GM18858 (cell line): ENCODE data around the gene SLC22A7.

ENCODE experiments used
- ATAC-seq: cut with Tn5 transposase; IDR thresholded peaks from one replicate; pipeline ENCODE4 v1.9.1; 2021; ENCODE audit not compliant: unreplicated experiment

The SLC22A7 gene

DNA sequence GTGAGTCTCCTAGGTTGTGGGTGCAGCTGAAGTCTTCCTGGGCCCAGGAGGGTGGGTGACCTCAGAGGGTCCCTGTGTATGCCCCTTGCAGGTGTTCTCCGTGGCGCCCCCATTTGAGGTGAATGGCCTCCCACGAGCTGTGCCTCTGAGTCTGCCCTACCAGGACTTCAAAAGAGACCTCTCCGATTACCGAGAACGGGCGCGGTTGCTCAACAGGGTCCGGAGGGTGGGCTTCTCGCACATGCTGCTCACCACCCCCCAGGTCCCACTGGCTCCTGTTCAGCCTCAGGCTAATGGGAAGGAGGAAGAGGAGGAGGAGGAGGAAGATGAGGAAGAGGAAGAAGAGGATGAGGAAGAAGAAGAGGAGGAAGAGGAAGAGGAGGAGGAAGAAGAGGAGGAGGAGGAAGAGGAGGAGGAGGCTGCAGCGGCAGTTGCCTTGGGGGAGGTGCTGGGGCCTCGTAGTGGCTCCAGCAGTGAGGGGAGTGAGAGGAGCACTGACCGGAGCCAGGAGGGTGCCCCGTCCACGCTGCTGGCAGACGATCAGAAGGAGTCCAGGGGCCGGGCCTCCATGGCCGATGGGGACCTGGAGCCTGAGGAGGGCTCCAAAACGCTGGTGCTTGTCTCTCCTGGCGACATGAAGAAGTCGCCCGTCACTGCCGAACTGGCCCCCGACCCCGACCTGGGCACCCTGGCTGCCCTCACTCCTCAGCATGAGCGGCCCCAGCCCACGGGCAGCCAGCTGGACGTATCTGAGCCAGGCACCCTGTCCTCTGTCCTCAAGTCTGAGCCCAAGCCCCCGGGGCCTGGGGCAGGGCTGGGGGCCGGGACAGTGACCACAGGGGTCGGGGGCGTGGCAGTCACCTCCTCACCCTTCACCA lies 15.2 kb upstream of the SLC22A7 start:
- no peak for ATAC-seq

DNA sequence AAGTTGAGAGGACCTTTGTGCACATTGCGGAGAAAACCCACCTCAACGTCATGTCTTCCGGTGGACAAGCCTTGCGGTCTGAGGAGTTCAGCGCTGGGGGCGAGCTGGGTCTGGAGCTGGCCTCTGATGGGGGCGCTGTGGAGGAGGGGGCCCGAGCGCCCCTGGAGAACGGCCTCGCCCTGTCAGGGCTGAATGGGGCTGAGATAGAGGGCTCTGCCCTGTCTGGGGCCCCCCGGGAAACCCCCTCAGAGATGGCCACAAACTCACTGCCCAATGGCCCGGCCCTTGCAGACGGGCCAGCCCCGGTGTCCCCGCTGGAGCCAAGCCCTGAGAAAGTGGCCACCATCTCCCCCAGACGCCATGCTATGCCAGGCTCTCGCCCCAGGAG lies 14.6 kb upstream of the SLC22A7 start:
- ATAC-seq: no peak

DNA sequence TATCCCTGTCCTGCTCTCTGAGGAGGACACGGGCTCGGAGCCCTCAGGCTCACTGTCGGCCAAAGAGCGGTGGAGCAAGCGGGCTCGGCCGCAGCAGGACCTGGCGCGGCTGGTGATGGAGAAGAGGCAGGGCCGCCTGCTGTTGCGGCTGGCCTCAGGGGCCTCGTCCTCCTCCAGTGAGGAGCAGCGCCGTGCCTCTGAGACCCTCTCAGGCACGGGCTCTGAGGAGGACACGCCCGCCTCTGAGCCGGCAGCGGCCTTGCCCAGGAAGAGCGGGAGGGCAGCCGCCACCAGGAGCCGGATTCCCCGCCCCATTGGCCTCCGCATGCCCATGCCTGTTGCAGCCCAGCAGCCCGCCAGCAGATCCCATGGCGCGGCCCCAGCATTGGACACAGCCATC lies 14.2 kb upstream of the SLC22A7 start:
- ATAC-seq: no peak

DNA sequence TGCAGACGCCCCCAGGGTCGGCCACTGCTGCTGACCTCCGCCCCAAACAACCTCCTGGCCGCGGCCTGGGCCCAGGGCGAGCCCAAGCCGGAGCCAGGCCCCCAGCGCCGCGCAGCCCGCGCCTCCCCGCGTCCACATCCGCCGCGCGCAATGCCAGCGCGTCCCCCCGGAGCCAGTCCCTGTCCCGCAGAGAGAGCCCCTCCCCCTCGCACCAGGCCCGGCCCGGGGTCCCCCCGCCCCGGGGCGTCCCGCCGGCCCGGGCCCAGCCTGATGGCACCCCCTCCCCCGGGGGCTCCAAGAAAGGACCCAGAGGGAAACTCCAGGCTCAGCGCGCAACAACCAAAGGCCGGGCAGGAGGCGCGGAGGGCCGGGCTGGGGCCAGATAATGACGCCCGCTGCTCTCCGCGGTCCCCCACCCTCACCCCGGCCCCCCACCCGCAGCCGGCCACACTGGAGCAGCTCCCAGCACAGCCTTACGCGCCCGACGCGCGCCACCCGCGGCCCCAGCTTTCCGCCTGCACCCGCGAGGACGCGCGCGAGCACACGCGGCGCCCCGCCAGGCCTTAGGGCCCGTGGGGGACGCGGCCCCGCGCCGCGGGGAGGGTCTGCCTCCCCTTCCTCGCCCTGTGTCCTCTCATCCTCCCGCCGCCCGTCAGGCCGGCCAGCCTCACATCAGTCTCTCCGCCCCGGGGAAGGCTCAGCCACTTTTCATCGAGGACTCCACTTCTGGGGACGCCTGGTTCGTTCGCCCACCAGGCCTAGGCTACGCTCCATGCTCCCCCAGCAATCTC lies 12.9 kb upstream of the SLC22A7 start:
- no peak for ATAC-seq

DNA sequence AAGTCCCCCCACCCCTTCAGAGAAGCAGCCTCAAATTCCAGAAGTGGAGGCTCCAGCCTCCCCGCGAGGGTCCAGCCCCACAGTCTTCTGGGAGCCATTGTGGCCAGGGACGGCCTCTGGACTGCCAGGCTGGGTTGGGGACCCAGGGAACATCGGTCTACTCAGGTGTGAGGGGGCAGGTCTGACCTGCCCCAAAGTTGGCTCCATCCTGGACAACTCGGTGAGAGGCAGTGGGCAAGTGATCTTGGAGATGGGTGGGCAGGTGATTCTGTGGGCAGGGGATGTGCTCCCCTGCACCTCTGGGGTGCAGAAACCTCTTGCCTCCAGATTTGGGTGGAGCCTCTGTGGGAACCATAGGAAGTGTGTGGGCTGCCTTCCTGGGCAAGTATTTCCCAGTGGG lies 12.2 kb upstream of the SLC22A7 start:
- ATAC-seq: no peak

DNA sequence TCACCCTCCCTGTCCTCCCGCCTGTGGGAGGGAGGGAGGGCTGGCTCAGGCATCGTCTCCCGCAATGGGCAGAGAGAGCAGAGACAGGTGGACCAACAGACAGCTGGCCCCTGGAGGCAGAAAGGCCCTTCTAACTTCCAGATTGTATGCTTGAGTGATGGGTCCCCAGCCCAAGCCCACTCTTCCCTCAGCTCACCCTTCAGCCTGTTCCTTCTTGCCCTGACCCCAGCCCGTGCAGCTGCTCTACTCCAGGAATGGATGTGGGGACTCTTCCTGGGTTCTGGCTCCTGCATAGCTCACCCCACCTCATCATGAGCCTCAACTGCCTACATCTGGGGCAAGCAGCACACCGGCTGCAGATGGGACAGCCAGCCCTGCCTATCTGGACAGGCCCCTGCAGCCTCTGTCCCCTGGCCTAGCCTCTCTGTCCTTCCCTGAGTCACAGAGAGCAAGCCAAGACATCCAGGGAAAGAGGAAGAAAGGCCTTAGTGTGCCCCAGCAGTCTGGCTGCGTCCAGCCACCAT lies 11.5 kb upstream of the SLC22A7 start:
- ATAC-seq: no peak

DNA sequence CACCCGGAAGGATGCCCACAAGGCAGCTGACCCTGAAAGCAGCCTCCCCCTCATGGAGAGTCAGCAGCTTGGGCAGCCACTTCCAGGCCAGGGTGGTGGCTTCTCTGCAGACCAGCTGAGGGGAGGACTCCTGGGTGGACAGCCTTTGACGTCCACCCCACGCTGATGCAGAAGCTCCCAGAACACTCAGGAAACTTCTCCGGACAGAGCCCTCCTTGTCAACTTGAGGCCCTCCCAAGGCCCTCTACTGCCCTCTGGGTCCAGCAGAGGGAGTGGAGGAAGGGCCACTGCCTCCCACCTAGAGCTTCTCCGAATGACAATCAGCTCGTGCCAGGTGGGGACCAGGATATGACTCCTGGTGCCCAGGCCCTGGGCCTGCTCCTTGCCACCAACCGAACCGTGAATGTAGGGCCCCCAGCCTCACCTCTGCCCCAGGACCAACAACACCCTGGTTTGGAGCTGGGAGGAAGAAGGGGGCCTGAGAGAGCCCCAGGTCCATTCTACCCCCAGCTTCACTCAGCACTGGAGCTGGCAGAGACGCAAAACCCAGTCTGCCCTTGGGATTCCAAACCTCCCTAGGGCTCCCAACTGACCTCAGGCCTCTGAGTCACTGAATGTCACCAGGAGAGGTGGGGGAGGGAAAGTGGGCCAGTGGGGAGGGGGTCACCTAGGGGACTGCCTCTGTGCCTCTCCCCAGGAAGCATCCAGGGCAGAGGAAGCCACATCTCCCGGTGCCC lies 10.9 kb upstream of the SLC22A7 start:
- ATAC-seq: no peak

DNA sequence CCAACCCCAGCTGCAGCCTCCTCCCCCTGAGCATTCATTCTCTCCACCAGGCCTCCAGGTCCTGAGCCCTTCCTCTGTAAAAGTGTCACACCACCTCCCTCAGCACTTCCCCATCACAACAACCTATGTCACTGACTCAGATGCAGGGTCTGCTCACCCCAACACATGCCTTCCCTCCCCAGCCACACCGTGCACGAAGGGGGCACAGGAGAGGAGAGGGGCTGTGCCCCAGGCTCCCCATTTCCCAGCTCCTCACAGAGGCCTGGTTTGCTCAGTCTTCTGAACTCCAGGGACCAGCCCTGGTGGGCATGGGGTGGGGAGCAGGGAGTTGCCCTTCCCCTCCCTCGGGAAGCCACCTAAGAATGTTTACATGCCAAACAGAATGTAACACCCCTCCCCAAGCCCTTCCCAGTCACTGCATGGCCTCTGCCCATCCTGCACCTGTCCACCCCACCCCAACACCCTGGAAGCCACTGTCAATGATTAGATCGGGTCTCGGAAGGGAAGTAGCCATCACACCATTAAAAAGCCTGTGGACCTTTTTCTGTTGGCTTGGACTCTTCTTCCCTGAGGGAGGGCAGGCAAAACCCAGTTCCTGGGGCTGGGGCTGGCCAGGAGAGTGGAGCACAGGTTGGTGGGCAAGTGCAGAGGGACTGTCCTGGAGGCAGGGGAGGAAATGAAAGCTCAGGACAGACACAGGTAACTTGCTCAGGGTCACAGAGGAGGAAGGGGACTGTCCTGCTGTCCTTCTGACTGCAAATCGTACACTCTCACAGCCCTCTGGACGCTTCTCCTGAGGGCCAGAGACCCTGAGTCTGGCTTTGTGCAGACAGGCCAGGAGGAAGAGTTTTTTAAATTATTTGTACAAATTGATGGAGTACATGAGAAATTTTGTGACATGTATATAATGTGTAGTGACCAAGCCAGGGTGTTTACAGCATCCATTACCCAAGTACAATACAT lies 10.1 kb upstream of the SLC22A7 start:
- ATAC-seq: no peak

DNA sequence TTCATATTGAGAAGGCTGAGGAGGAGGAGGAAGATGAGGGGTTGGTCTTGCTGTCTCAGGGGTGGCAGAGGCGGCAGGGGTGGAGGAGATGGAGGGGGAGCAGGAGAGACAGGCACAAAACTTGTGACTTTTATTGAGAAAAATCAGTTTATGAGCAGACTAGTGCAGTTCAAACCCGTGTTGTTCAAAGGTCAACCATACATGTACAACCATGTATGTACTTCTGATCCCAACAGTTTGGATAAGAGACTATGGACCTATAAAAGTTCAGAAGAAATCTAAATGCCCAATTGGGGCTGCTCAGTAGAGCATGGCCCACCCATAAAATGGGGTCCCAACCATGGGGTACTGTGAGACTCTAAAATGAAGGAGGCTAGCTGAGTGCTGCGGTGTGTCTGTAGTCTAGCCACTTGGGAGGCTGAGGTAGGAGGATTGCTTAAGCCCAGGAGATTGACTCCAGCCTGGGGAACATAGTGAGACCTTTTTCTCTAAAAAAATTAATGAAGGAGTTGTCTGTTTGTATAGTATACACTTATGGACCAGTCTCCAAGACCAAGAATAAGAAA lies 7.6 kb upstream of the SLC22A7 start:
- ATAC-seq: no peak

DNA sequence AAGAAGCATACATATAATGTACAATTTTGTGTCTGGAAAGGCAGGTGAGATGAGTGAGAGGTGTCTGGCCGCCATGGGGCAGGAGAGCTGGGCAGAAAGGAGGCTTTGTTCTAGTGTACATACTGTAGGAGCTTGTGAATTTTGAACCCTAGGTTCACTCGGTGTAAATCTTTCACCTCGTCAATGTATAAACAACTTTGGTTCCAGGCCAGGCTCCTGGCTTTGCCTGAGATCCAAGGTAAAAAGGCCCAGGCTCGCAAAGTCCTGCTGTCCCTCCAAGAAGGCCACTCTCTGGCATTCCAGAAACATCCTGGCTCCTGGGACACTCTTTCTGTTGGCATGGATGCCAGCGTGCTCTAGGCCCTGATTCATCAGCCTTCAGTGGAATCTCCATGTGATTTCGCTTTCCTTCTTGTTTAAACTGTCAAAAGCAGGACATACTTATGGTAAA lies 7.1 kb upstream of the SLC22A7 start:
- ATAC-seq: no peak

DNA sequence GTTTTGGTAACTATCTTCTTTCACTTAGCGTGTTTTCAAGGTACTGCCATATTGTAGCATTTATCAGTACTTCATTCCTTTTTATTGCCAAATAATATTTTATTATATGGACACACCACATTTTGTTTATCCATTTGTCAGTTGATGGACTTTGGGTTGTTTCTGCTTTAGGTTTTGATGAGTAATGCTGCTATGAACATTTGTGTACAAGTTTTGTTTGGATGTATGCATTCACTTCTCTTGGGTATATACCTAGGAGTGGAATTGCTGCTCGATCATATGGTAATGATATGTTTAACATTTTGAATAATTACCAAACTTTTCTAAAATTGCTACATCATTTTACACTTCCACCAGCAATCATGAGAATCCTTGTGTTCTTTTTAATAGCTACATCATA lies 6.4 kb upstream of the SLC22A7 start:
- no peak for ATAC-seq

DNA sequence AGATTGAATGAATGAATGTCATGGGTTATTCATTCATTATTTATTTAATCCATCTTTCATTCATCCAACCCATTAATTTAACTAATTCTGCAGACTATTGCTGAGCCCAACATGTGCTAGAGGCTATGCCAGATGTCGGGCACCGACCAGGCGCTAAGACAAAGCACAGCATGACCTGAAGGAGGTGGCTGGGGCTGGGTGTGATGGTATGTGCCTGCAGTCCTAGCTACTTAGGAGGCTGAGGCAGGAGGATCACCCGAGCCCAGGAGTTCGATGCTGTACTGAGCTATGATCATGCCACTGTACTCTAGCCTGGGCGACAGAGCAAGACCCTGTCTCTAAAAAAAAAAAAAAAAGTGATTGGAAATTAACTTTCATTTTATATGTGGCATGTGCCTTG lies 5.7 kb upstream of the SLC22A7 start:
- no peak for ATAC-seq

DNA sequence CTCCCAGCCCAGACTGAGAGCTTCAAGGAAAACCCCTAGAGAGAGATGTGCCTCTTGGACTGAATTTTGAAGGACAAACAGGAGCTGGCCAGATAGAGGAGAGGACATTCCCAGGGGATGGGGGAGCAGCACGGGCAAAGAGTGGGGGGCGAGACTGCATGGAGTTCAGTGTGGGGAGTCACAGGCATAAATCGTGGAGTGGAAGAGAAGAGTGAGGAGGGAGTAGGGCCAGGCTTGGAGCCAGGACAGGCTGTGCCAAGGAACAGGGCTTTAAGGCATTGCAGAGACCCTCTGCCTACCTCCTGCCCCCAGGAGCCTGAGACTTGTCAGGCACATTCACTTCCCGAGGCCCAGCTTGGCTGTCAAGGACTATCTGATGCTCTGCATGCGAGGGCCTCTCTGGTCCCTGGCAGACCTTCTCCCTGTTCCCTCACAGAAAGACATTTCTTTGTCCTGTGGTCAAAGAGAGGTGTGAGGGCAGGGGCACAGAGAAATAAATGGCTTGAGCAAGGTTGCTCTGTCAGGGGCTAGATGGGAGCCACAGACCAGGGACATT lies 5.2 kb upstream of the SLC22A7 start:
- ATAC-seq: no peak

DNA sequence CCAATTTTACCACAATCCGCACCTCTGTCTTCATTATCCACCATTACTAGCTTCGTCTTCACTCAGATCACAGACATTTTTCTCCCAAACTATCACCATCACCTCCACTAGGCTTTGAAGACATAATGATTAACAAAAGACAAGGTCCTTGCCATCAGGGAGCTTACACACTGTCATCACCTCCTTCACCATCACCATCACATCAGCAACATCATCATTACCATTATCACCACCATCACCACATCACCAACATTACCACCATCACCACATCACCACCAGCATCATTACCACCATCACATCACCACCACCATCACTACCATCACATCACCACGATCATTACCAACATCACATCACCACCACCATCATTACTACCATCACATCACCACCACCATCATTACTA lies 4.4 kb upstream of the SLC22A7 start:
- ATAC-seq: no peak

DNA sequence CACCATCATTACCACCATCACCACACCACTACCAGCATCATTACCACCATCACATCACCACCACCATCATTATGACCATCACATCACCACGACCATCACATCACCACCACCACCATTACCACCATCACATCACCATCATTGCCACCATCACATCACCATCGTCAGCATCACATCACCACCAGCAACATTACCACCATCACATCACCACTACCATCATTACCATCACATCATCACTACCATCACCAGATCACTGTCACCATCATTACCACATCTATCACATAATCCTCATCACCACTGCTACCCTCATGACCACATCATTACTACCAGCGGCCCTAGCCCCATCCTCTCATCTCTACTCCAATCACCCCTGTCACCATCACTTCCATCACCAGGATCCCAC lies 3.5 kb upstream of the SLC22A7 start:
- no peak for ATAC-seq

DNA sequence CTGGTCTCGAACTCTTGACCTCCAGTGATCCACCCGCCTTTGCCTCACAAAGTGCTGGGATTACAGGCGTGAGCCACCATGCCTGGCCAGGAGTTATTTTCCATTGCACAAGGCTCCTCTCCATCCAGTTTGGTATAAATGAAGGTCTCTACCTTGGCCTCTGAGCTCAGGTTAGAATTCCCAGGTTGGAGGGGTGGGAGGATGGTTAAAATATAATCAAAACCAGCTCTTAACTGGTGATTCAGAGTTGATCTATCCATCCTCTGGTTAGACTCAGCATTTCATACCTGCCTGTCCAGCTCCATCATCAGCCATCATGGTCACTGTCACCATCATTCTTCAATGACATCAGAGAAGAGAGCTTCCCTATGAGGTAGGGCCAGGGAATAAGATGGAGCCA lies 2.6 kb upstream of the SLC22A7 start:
- ATAC-seq: no peak

DNA sequence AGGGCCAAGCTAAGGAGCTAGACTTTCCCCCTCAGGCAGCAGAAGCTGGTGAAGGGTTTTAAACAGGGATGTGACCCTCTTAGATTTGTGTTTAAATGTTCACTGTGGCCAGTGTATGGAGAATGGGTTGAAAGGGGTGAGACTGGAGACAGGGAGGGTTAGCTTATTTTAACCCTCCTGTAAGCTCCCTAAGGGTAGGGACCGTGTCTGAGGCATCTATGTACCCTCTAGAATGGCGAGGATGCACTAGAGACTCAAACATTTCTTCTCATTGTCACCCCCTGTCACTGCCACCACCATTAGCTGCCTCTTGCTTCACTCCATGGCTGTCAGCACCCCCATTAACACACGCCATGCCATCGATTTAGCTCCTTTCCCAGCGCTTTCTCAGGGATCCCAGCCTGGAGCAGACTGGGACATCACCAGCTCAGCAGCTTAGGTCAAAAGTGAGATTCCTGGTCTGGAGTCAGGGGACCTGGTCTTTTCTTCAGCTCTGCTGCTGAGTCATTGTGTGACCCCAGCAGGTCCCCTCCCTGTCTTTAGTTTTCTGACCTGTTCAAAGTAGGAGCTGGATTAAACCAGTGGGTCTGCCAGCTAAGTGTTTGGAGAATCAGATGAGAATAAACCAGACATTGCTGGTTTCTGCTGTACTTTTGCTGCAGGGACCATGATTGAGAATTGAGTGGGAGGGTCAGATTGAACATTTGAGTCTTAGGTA lies 1.1 kb upstream of the SLC22A7 start:
- no peak for ATAC-seq

DNA sequence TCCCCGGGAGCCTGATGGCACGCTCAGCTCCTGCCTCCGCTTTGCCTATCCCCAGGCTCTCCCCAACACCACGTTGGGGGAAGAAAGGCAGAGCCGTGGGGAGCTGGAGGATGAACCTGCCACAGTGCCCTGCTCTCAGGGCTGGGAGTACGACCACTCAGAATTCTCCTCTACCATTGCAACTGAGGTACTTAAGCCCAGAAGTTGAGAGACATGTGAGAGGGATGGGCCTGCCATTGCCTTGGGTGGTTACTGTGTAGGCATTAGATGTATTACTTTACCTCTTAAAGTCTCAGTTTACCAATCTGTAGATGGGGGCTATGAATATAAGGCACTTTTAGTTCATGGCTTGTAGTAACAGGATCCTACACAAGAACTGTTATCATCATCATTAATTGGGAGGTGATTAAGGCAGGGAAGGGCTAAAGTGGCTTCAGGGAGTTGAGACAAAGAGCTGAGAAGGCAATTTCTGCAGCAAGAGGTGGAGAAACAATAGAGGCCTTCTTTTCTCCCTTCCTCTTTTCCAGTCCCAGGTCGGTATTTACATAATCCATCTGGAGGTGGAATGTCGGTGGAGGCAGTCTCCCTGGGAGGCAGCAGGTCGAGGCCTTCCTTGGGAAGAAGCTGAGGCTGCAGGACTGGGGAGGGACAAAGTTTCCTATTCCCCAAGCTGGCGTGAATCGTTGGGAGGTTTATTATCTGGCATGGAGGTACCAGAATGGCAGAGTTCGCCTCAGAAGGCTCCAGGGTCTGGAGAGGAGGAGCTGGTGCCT lies 691 bp downstream of the SLC22A7 start:
- ATAC-seq: no peak
